GM12872 (cell line): ENCODE measurements around the gene TAS2R60.

Experiments used
- TF ChIP-seq, protein P1 (sequence below): IDR thresholded peaks from 3 replicates; pipeline ENCODE4 v1.5.1; 2011; ENCODE audit warnings: low read depth, mild to moderate bottlenecking, low read length, moderate library complexity; ENCODE audit not compliant: insufficient read depth

The TAS2R60 gene

DNA sequence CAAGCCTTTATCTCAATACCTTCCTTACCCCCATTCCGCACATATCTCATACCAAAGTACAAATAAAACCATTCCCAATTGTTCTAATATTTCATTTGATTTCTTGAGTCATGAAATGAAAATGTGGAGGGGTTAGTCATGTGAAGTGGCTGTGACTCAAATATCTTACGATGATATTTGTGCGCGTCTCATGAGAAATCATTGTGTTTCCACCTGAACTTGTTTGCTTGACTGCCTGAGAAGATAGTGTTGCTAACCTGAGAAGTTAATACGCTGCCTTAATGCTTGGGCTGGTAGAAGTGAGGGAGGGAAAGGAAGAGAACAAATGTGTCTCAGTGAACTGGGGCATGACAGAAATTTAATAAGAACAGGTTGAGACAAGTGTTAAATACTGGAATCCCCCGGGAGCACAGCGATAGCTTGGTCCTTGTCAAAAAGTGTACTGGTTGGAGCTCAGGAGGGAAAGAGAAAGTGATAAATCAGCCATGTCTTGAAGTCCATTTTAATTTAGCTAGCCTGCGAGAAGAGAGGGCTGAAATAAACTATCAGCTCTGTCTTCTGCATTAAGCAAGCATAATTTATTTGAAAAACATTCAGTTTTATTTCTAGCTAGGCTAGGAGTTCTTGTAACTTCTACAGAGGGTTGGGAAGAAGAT lies 27.4 kb upstream of the TAS2R60 start:
- TF ChIP-seq, protein P1, sequence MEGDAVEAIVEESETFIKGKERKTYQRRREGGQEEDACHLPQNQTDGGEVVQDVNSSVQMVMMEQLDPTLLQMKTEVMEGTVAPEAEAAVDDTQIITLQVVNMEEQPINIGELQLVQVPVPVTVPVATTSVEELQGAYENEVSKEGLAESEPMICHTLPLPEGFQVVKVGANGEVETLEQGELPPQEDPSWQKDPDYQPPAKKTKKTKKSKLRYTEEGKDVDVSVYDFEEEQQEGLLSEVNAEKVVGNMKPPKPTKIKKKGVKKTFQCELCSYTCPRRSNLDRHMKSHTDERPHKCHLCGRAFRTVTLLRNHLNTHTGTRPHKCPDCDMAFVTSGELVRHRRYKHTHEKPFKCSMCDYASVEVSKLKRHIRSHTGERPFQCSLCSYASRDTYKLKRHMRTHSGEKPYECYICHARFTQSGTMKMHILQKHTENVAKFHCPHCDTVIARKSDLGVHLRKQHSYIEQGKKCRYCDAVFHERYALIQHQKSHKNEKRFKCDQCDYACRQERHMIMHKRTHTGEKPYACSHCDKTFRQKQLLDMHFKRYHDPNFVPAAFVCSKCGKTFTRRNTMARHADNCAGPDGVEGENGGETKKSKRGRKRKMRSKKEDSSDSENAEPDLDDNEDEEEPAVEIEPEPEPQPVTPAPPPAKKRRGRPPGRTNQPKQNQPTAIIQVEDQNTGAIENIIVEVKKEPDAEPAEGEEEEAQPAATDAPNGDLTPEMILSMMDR: no peak

GRCh38 chr7:143416565-143417149 lies 26.6 kb upstream of the TAS2R60 start:
- TF ChIP-seq, protein P1: peak; percentile 60

GRCh38 chr7:143417734-143418383 lies 25.4 kb upstream of the TAS2R60 start:
- TF ChIP-seq, protein P1: no peak

- TF ChIP-seq, protein P1: no peak
Observed at GRCh38 chr7:143418681-143419458, 24.4 kb upstream of the TAS2R60 start.

- TF ChIP-seq, protein P1: no peak
Observed at GRCh38 chr7:143419880-143420279, 23.4 kb upstream of the TAS2R60 start.

DNA sequence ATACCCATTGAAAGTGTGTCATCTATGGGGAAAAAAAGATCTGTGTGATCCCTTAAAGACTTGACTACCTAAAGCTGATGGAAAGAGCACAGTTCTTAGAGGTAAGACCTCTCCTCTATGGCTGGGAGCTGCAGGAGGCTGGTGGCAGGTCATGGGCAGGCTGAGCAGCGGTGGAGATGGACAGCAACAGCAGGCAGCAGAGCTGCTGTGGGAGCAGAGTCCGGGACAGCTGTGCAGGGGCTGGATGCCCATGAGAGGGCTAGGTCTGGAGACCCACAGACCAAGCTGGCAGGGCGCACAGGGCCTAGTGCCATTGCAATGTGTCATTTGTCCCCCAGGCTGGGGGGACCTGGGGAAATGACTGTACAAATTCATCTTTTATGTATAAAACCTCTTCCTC lies 21.2 kb upstream of the TAS2R60 start:
- TF ChIP-seq, protein P1: no peak
